ENCODE measurements around the gene DBH.
"Not testable (repeated sequence)": the region's sequence is repeated elsewhere in the genome, so short reads cannot be mapped to it uniquely, and the experiment has no call there.

The DBH gene

DNA sequence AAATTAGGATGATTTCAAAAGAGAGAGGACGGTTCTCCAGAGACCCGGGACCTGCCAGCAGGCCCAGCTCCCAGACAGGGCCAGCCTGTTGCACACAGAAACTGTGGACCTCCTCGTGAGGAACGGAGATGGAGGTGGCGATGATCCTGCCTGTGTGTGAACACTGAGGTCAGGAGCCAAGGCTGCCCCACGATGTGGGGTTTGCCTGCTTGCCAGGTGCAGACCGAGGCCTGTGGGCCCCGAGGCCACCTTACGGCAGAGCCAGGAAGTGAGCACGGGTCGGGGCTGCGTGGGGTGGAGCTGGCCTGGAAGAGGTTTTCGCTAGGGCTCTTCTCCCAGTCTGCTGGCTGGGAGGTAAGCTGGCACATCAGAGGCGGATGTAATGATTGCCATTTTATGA lies 31.3 kb upstream of the DBH start:
- no peak for DNase-seq

DNA sequence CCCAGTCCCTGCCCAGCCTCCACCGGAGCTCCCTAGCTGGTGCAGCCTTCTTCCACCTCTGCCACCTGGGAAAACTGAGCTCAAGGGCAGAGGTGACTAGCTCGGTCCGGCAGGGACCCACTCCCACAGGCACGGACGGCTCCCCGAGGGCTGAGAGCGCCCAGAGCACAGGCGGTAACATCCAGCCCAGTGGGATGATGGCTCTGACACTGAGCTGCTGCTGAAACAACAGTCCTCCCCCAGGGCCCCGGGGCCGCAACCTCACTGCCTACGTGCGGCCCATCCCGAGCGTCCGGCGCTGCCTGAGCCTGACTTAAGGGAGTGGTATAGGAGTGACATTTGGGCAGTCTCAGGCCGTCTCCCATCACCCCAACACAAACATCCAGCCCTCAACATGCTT lies 30.7 kb upstream of the DBH start:
- DNase-seq = no peak

DNA sequence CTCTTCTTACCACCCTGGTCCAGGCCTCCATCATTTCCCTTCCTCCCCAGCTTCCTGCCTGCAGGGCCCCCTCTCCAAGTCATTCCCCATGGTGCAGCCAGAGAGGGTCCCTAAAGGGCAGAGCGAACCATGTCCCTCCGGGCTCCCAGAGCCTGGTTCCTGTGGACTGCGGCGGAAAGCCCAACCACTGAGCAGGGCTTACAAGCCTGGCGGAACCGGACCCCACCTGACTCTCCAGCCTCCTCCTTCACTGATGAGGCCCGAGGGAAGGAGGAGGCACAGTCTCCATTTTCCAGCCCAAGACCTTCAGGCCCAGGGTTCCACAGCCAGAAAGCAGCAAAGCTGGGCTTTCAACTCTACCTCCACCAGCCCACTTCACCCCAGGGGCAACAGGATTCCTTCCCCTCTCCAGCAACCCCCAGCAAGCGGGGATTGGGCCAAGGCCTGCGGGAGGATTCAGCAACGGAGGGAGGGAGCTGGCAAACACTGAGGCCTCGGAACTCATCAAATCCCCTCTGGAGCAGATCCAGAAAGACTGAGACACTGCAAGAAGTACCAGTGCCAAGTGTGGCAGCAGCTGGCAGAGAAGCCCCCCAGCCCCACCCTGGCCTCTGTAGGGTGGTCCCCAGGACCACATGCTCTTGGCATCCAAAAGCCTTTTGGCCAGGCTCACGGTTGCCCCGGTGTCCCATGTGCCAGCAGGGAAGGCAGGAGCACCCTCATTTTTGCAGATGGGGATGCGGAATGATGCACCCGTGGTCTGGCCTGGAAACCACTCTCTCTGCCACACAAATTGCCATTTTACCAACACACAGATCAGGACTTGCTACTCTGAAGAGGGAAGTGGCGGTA lies 30.1 kb upstream of the DBH start:
- no peak for DNase-seq

DNA sequence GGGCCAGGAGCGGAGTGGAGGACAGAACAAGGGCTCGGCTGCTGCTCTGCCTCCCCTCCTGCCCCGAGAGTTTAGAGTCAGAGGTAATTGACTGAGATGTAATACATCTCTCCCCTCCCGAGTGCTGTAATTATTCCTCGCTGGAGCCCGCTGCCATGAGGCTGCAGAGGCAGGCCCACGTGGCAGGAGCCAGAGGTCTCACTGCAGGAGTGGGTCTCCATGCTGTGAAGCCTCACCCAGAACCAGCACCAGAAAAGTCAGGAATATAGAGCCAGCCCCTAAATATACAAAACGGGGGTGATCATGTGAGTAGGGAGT lies 29.5 kb upstream of the DBH start:
- no peak for DNase-seq

DNA sequence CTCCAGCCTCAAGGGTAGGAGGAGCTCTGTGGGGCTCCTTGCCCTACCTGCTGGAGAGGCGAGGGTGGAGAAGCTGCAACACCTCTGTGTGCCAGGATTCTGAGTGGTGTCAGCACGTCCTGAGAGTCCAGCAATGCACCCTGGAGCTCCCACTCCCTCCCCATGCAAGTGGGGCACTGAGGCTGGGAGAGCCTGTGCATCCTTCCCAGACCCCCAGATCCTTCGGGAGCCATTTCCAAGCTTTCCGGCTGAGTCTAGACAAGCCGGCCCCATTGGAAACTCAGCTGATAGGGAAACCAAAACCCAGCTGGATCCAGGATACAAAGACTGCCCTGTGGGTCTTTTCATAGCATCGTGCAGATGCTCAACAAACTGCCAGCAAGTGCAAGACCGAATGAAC lies 28.8 kb upstream of the DBH start:
- DNase-seq = no peak

DNA sequence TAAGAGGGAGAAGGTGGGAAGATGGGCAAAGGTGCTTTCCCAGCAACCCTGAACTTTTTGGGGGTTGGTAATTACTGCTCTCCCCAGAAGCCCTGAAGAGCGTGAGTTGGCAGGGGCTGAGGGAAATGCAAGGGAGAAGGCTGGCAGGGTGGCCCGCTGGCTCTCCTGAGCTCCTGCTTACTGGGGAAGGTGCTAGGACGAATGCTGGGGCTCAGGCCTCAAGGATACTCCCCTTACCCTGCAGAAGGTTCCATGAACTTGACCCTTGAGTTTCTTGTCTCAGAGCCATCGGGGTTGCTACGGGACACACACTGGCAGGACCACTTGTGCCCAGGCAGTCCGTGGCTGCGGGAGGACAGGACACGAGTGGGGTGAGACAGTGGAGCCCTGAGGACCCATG lies 28.2 kb upstream of the DBH start:
- DNase-seq = no peak

DNA sequence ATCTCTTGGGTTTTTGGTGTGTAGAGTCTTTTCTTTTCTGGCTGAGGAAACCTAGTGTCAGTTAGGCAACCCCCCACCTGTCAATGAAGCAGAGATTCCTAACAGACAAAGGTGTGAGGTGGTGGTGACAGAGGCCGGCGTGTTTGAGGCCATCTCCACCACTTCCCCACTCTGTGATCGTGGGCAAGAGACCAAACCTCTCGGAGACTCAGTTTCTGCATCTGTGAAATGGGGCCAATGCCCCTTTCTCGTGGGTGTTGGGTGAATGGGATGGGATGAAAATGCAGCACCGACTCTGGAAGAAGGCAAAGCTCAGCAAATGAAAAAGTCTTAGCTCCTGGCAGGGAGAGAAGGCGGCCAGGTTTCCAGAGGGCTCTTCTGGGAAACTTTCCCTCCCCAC lies 27.8 kb upstream of the DBH start:
- DNase-seq = no peak

DNA sequence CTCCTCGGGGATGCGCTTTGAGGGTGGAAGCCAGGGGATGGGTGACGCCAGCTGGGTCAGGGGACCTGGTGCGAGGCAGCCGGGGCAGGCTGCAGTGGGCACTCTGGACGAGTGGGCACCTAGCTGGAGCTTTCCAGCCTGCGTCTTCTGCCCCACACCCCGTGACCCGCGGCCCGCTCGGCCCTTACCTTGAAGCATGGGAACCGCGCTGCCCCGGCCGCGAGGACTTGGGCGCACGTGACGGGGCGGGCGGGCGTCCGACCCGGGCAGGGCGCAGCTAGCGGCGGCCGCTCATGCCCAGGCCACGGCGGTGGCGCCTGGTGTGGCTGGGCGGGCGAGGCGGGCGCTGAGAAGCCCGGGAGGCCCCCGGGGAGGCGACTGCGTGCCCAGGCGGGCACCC lies 27.3 kb upstream of the DBH start:
- DNase-seq = no peak

DNA sequence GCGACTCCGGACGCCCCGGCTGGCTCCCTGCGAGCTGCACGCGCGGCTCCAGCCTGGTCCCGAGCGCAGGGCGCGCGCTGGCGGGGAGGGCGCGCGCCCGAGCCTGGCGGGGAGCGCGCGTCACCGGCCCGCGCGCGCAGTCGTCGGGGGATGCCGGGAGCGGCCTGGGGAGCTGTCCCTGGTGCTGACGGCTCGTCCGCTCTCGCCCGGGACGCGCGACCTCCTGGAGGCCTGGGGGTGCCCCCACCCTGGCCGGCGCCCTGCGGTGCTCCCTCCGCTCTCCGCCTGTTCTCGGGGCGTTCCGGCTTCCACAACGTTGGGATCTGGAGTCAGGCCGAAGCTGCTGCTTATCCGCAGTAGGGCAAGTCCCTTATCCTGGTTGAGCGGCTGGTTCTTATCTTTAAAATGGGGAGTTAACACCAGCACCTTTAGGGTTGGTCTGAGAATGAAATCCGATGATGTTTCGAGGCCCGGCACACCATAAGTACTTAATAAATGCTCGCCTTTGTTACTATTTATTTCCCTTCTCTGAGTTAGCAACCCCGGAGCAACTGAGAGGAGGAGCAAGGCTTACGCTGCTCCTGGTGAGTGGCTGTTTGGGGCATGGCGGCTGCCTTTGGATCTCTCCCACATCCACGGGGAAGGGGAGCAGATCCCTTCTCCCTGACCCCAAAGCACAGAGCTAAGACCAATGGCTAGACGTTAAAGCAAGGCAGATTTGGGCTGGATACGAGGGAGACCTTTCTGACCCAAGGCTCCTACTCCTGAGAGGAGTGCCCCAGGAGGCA lies 26.7 kb upstream of the DBH start, which contains the start of gene FAM163B:
Gene FAM163B (minus strand): TSS at position 79 of the 788 bp plus-strand sequence. CDS start 29,166 bp downstream, outside the sequence.
- DNase-seq = no peak

DNA sequence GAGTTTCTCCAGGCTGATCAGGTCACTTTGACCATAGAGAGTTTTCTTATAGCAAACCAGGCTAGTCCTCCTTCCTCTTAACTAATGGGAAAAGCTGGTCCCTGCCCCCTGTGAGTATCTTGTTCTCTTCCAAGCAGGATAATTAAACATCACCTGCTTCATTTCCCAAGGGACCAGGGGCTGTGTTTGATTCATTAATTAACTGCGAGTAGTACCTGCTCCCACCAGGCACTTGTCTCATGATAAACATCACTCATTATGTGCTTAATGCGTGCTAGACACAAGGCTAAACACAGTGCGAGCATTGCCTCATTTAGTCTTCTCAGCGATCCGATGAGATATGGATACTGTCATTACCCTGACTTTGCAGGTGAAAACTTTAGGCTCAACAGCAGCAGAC lies 25.3 kb upstream of the DBH start:
- no peak for DNase-seq

DNA sequence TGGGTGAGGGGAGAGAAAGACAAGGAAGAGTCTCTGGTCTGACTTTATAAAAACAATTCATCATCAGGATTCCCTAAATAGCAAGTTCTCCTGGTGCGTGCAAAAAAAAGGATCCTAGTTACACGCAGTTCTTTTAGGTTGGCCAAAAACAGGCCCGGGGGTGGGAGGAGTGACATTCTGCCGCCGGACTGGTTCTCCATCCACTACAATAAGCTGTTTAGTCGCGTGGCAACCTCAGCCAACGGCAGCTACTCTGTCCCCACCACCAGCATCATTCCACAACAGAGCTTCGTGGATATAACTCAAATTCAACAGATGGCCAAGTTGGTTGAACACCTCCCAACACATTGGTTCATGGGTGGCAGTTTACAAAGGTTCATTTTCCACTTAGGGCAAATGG lies 24.1 kb upstream of the DBH start:
- DNase-seq = no peak

DNA sequence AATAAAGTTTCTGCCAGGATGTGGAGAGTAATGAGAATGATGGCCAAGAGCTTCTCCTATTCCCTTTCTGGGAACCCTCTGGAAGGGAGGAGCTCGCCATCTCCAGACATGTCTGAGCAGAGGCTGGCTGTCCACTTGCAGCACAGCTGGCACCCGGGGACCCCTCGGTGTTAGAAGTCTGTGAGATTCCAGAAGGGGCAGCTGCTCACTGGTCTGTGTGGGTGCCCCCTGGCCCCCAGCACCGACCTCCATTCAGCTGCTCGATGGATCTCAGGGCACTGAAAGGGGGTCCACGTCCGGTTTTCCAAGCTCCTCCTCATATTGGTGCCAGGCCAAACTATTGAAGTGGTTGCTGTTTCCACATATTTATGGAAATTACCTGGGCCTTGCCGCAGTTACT lies 23.3 kb upstream of the DBH start:
- no peak for DNase-seq

DNA sequence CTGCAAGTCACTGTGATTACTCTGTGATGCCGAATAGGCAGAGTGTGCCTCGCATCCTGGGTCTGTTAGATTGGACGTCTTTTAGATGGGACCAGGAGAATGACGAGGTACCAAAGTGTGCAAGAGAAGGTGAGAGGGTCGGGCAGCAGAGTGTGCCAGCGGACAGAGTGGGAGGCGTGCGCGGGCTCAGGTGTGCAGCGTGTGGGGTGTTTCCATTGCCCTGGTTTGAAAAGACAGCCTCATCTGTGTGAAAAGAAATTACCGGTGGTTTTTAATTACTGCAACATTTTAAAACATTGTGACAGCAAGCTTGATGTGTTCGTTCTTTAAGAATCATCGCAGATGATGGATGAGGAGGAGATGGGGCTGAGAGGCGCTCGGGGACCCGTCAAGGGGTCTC lies 22.7 kb upstream of the DBH start:
- no peak for DNase-seq

DNA sequence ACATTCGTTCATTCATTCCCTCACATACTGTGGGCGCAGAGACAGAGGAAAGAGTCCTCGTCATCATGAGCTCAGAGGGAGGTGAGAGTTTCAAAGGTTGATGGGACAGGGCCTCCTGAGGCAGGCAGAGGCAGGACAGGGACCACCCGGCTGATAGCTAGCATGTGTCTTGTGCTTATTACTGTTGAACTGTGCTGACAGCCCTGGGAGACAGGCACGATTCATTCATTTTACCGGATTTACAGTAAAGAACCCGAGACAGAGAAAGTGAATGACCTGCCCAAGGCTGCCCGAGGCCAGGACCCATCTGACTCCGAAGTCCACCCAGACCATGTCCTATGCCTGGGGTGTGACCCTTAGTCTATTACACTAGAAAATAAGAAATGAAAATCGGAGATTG lies 22.1 kb upstream of the DBH start:
- DNase-seq = no peak

DNA sequence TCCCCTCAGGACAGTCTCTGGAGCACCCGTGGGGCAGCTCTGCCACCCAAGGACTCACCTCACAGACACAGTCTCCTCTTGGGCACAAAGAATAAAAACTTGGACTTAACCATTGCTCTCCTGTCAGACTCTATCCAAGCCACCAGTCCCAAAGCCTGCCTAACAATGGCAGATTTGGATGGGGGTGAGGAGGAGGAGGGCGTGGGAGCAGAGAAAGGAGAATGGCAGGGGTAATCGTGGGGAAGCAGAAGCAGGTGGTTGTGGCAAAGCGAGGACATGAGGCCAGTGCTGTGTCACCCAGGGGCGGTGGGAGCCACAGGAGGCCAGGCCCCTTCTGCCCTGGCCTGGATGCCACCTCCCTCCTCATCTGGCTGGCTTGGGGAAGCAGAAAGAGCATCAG lies 21.5 kb upstream of the DBH start:
- DNase-seq = no peak

DNA sequence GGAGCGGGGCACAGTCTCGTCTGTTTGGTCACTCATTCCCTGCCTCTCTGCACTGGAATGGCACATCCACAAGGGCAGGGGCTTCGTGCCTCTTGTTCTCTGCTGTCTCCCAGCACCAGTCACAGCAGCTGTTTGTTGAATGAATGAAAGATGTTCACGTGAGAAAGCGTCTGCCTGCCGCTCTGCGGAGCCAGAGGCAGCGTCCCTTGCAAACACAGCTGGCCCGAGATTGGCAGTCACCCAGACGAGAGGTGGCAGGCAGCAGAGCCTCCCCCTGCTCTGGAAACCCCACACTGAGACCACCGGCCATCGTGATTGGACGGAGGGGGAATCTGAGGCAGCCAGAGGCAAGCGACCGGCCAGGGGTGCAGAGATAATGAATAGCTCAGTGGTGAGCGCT lies 21.0 kb upstream of the DBH start:
- DNase-seq = no peak

DNA sequence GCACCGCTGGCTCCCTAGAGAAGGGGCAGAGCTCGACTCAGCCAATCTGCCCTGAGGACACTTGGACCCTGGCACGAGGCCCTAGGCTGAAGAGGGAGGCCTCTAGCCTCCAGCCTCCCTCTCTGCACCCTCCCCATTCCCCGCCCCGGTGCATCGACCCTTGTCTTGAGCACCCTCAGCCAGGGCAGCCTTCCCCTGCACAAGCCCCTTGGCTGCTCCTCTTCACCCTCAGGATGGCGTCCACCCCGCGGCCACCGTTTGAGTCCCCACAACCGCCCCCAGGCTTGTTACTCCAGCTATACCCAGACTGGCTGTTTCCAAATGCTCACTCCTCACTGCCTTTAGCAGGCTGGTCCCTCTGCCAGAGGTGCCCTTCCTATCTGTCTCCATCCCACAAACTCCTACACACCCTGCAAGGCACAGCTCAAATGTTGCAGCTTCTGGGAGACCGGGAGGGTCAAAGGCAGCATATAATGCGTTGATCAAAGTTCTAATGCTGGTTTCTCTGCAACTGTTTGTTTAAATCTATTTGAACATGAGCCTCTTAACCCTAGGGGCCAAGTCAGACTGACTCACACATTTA lies 20.5 kb upstream of the DBH start:
- DNase-seq = no peak

DNA sequence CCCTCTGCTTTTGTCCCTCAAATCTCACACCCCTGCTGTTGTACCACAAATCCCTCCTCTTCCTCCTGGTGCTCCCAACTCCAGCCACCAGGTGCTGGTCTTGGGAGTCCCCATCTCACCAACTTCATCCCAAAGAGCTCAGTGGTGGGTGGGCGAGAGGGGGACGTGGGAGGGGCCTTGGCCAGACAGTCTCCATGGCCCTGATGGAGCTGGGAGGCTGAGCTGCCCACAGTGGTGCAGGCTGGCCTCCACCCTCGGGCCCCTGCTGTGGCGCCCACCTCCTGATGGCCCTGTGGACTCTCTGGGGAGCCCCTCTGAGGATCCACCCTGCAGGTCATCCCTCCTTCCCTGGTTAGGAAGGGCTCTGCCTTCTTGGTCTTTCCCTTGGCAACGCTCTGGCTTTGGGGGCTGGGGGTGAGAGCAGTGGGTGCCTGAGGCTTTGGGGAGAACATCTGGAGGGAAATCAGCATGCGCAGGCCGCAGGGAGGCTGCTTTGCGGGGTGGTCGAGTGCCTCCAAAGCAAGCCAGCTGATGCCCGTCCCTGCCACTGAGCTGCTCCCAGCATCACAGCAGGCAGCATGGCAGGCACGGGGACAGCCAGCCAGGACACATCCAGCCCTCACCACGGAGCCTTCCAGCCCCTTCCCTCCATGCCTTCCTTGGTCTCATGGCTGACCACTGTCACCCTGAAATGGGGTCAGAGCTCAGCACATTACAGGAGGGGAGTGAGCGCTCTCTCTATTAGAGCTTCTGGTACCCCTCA lies 19.3 kb upstream of the DBH start:
- no peak for DNase-seq

DNA sequence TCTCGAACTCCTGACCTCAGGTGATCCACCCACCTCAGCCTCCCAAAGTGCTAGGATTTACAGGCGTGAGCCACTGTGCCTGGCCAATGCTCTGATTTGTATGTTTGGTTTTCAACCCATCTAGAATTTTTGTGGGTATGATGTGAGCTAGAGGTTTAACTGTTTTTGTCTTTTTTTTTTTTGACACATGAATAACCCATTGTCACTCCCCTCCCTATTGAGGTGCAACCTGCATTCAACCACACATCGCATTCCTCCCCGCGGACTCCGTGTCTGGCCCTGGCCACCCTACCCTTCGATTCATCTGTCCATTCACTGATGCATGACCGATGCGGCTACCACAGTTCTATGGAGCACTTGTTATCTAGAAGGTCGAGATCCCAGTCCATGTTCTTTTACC lies 17.4 kb upstream of the DBH start:
- DNase-seq = no peak

DNA sequence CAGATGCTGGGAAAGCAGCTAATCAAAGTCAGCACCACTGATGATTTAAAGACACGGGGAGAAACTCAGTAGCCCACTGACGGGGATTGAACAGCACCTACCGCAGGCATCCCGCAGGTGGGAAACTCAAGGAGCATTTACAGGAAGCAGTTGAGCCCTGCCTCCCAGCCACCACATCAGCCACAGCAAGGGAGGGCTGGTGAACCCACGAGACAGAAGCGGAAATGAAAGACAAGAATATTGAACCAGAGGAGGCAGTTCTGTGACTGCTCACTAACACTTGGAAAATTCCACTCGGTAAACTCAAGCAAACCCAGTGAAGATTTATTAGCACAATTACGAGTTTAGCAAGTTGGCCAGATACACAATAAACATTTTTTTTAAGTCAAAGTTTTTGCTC lies 16.4 kb upstream of the DBH start:
- no peak for DNase-seq

DNA sequence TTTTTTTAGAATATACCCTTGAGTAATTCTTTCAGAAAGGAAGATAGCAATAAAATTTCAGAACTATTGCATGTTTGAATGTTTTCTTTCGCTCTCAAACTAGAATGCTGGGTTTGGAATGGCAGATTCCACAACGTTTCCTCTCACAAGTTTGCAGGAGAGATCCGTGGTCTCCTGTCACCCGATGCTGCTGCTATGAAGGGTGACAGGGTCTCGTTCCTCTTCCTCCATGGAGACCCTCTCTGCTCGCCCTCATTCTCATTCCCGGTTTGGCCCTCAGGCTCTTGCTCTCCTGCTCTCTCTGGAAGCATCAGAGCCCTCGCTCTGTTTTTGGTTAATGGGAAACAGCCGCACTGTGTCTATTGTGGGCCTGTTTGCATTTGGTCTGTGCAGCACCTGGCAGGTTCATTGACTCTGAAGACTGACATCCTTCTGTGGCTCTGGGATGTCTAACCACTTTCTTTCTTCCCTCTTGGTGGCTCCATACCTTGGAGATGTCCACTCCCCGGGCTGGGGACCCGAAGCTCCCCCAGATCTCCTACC lies 14.4 kb upstream of the DBH start:
- DNase-seq = no peak

DNA sequence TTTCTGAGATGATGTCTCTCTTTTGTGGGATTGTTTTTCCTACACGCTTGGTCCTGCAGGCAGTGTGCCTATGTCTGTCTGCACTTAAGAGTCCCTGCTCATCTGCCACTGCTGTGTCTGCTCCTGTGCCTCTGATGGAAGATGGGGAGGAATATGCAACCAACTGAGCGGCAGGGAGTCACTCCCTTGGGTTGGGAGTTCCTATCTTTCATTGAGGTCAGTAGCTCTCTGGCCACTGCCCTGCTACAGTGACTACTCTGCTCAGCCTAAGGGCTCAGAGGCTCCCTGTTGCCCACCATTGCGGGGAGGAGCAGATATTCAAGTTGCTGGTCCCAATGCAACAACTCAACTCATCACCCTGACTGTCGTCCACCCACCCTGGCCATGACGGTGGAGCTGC lies 13.6 kb upstream of the DBH start:
- no peak for DNase-seq

DNA sequence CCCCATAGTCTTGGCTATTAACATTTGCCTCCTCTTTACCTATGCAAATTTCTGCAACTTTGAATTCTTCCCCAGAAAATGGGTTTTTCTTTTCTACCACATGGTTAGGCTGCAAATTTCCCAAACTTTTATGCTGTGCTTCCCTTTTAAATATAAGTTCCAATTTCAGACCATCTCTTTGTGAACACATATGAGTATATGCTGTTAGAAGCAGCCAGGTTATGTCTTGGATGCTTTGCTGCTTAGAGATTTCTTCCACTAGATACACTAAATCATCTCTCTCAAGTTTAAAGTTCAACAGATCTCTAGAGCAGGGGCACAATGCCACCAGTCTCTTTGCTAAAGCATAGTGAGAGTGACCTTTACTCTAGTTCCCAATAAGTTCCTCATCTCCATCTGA lies 10.2 kb upstream of the DBH start:
- DNase-seq = not testable (repeated sequence)

Data from kidney glomerular epithelial cell (primary cell).